HepG2 (cell line): ENCODE measurements around the gene GATD1. TPM values are rescaled to one million over a fixed set of nuclear protein-coding genes. Genes with fewer than 3 reads are reported as not detected.
A peak's percentile ranks its signal among the peaks of the same experiment; 100 is the strongest.

Experiments used
- KLF11 ChIP-seq: IDR thresholded peaks from 2 replicates; pipeline ENCODE4 v1.6.1; 2016; ENCODE audit warnings: missing compliant biosample characterization
- NR2F1 ChIP-seq, 2 experiments: fragments of 450-650 bp in 1 of 2; formaldehyde crosslinking in 1 of 2; IDR thresholded peaks; 2 replicates each; pipeline versions ENCODE4 v1.5.0 to v1.6.1; 2016 to 2020; ENCODE audit warnings: mild to moderate bottlenecking in 1 of 2, missing compliant biosample characterization in 1 of 2, missing genetic modification reagents in 1 of 2, moderate library complexity in 1 of 2
- NR2F6 ChIP-seq, 2 experiments: IDR thresholded peaks; 2 replicates each; pipeline ENCODE4 v1.6.1; 2016; ENCODE audit warnings: antibody characterized with exemption in 1 of 2, mild to moderate bottlenecking in 1 of 2
- PAF1 ChIP-seq: IDR thresholded peaks from 2 replicates; pipeline ENCODE4 v1.6.1; 2016; ENCODE audit warnings: missing genetic modification reagents, missing compliant biosample characterization
- SAP130 ChIP-seq: IDR thresholded peaks from 2 replicates; pipeline ENCODE4 v1.6.1; 2016; ENCODE audit warnings: low read depth
- SYNCRIP ChIP-seq: fragments of 200-400 bp; formaldehyde crosslinking; IDR thresholded peaks from 2 replicates; pipeline ENCODE4 v1.6.1; 2018; ENCODE audit warnings: mild to moderate bottlenecking, low read depth, low read length; ENCODE audit not compliant: insufficient read depth
- ZBTB20 ChIP-seq: sonication (generic); formaldehyde crosslinking; IDR thresholded peaks from 2 replicates; pipeline ENCODE4 v1.8.1; 2023; ENCODE audit warnings: missing genetic modification reagents, low read depth, mild to moderate bottlenecking, borderline replicate concordance
- ZNF160 ChIP-seq: sonication (generic); formaldehyde crosslinking; IDR thresholded peaks from 2 replicates; pipeline ENCODE4 v1.8.0; 2022; ENCODE audit warnings: mild to moderate bottlenecking, inconsistent platforms, missing genetic modification reagents
- ZNF816 ChIP-seq: sonication (generic); formaldehyde crosslinking; IDR thresholded peaks from 2 replicates; pipeline ENCODE4 v1.8.0; 2022; ENCODE audit warnings: missing genetic modification reagents, mild to moderate bottlenecking, borderline replicate concordance
- polyA plus RNA-seq, 8 experiments: library from polyadenylated mRNA; depleted of rRNA in 3 of 8; stranded (reverse) in 7 of 8; unstranded in 1 of 8; fragments of >200 nt; fragmentation: Illumina TruSeq in 4 of 8; extraction: Trizol in 4 of 8; gene quantifications; 2 replicates each; pipeline versions ENCODE4 v1.2.1 to v1.2.3, GENCODE V29; 2011 to 2016; ENCODE audit warnings: low read depth in 4 of 8, missing spikeins in 1 of 8, mixed read lengths in 1 of 8; ENCODE audit not compliant: insufficient read depth in 1 of 8
- total RNA-seq, 5 experiments: library from RNA; depleted of rRNA; stranded (reverse); fragments of >200 nt; fragmentation: Illumina TruSeq; extraction: Trizol; gene quantifications; 2 replicates each; pipeline ENCODE4 v1.2.3, GENCODE V29; 2016; ENCODE audit warnings: low read depth in 1 of 5
- TF ChIP-seq, protein P1 (sequence below): IDR thresholded peaks from 2 replicates; pipeline ENCODE4 v1.6.1; 2016; ENCODE audit warnings: low read depth
- TF ChIP-seq, protein P2 (sequence below): sonication (generic); formaldehyde crosslinking; IDR thresholded peaks from 2 replicates; pipeline ENCODE4 v1.8.0; 2022; ENCODE audit warnings: mild to moderate bottlenecking, missing genetic modification reagents, borderline replicate concordance

GATD1 gene
- total and polyA plus RNA-seq, 2 of the 13 experiments (the other 11 are each of a cell fraction or from before 2014, with no cell fraction given): 31.3 to 60.5 TPM

DNA sequence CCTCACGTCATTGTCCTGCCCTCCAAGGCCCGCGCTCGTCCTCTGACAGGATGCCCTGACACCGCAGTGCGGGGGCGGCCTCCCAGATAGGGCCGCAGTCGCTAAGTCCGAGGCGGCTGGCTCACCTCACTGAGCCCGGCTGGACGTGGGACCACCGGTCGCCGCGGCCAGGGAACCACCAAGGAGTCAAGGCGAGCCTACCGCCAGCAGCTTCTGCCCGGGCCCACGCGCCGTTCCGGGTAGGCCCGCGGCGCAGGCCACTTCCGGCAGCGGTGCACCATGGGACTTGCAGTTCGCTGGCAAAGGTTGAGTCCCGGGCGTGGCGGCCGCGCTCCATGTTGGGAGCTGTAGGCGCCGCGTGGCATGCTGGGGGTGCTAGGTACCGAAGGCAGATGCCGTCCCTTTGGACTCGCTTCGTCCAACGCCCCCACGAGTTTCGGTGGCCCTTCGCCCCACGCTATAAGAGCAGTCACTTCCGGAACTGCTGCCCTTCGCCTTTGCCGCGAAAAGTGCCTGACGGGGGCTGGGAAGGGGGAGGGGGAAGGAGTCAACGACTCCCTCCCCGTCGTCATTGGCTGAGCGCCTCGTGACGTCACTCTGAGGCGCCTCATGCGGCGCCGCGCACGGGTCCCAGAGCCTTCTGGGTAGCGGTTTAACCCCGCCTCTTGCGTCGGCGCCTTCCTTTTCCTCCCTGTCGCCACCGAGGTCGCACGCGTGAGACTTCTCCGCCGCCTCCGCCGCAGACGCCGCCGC, 32.2 kb upstream of the GATD1 start, which contains the start of gene RPLP2 (continued):
- TF ChIP-seq, protein P1, sequence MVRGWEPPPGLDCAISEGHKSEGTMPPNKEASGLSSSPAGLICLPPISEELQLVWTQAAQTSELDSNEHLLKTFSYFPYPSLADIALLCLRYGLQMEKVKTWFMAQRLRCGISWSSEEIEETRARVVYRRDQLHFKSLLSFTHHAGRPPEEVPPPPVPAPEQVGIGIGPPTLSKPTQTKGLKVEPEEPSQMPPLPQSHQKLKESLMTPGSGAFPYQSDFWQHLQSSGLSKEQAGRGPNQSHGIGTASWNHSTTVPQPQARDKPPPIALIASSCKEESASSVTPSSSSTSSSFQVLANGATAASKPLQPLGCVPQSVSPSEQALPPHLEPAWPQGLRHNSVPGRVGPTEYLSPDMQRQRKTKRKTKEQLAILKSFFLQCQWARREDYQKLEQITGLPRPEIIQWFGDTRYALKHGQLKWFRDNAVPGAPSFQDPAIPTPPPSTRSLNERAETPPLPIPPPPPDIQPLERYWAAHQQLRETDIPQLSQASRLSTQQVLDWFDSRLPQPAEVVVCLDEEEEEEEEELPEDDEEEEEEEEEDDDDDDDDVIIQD (CRISPR knock-in tag): no peak
- TF ChIP-seq PAF1 (CRISPR knock-in tag) (no peak), SAP130 (CRISPR knock-in tag) (peak; percentile 95), NR2F1 (CRISPR knock-in tag; IDR thresholded peaks at IDR 0.05) (no peak), ZBTB20 (CRISPR knock-in tag) (peak; percentile 49; the same call in 1 of the 2 replicates), ZNF160 (CRISPR knock-in tag) (peak; percentile 30; the same call in 1 of the 2 replicates), NR2F6 (IDR thresholded peaks at IDR 0.05) (no peak), NR2F6 (CRISPR knock-in tag; IDR thresholded peaks at IDR 0.05) (0 out of 2 replicates have a peak, but pooled peaks have one; percentile 5), SYNCRIP (no peak), KLF11 (no peak), ZNF816 (CRISPR knock-in tag) (peak; percentile 87; the same call in 1 of the 2 replicates)
- TF ChIP-seq, protein P2, sequence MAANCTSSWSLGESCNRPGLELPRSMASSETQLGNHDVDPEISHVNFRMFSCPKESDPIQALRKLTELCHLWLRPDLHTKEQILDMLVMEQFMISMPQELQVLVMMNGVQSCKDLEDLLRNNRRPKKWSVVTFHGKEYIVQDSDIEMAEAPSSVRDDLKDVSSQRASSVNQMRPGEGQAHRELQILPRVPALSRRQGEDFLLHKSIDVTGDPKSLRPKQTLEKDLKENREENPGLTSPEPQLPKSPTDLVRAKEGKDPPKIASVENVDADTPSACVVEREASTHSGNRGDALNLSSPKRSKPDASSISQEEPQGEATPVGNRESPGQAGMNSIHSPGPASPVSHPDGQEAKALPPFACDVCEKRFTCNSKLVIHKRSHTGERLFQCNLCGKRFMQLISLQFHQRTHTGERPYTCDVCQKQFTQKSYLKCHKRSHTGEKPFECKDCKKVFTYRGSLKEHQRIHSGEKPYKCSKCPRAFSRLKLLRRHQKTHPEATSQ: peak; percentile 31; the same call in 1 of the 2 replicates
